ENCODE data around the gene TECPR2. TPM values are rescaled to one million over a fixed set of nuclear protein-coding genes. Genes with fewer than 3 reads are reported as not detected.
"Not testable (repeated sequence)": the region's sequence is repeated elsewhere in the genome, so short reads cannot be mapped to it uniquely, and the experiment has no call there.

TECPR2 gene
- total and polyA plus RNA-seq, 10 of the 15 experiments (the other 5 are each of a cell fraction or from before 2014, with no cell fraction given): 0.15 to 10.0 (median 3.0) TPM

GRCh38 chr14:102541029-102541491 is 178.3 kb downstream of the TECPR2 start:
- SMC1A ChIA-PET (ENCODE audit: uncharacterized antibody, unreplicated experiment); RAD21 ChIA-PET (ENCODE audit: unreplicated experiment); H4K20me1 ChIP-seq (ENCODE audit: control insufficient read depth, insufficient read depth); H3K4me1 ChIP-seq (ENCODE audit: control insufficient read depth, insufficient read depth, low read length); ATAC-seq; H3K9ac ChIP-seq (ENCODE audit: control insufficient read depth, insufficient read depth, low read length); H3K79me2 ChIP-seq (ENCODE audit: control insufficient read depth, insufficient read depth, low read length); FAIRE-seq; DNase-seq (ENCODE audit: low read depth, low spot score); BruUV-seq (replicated peaks); H2AFZ ChIP-seq (ENCODE audit: control insufficient read depth, low read depth, low read length); intact Hi-C loops (cut with micrococcal nuclease; ENCODE audit: unreplicated experiment); H3K4me2 ChIP-seq (ENCODE audit: control insufficient read depth, insufficient read depth); H3K27ac ChIP-seq (ENCODE audit: control insufficient read depth, insufficient read depth); H3K36me3 ChIP-seq (ENCODE audit: control insufficient read depth in 2 of 2, insufficient read depth in 2 of 2, low read length in 1 of 2); H3K4me3 ChIP-seq; in situ Hi-C loops (cut with MboI); H3K9me3 ChIP-seq (replicated peaks; ENCODE audit: control insufficient read depth, insufficient read depth, low read length): not testable (repeated sequence)
- CTCF ChIA-PET: interaction anchor here (0.6 kb wide), 1 partner anchor 434 kb away, joined by 3 read pairs; no protein-coding TSS in a partner anchor
- POLR2A ChIA-PET: interaction anchor here (0.7 kb wide), 1 partner anchor 233 kb away, joined by 7 read pairs; no protein-coding TSS in a partner anchor
- peaks cover 8 to 16% of the 10 kb centered on the region in 2 experiments for H3K27me3 ChIP-seq (replicated peaks in 1 of 2; ENCODE audit: control insufficient read depth in 2 of 2, insufficient read depth in 2 of 2, low read length in 1 of 2)
- WGBS (ENCODE audit: insufficient coverage, insufficient replicate concordance, low lambda C conversion rate, missing lambda C conversion rate): 69% methylated on average over 13 of the region's 14 CpGs

- no peak for TF ChIP-seq MEF2B (IDR thresholded peaks at IDR 0.05; ENCODE audit: partially characterized antibody, poor library complexity, severe bottlenecking)
- TF ChIP-seq MXI1 (IDR thresholded peaks at IDR 0.05; ENCODE audit: low read depth, low read length): no peak
- no peak for TF ChIP-seq ZSCAN29 (IDR thresholded peaks at IDR 0.05)
- no peak for TF ChIP-seq BRCA1 (IDR thresholded peaks at IDR 0.05; ENCODE audit: low read depth, low read length)
- TF ChIP-seq ZNF24 (IDR thresholded peaks at IDR 0.05): no peak
- TF ChIP-seq TCF7 (IDR thresholded peaks at IDR 0.05; ENCODE audit: borderline replicate concordance): no peak
- no peak for TF ChIP-seq REST (IDR thresholded peaks at IDR 0.05; ENCODE audit: low read depth, low read length)
- no peak for TF ChIP-seq DPF2 (IDR thresholded peaks at IDR 0.05)
- no peak for TF ChIP-seq CREM (IDR thresholded peaks at IDR 0.05; ENCODE audit: low read depth)
- SMC1A ChIA-PET (ENCODE audit: uncharacterized antibody, unreplicated experiment): no interaction called here
- Histone ChIP-seq H3K79me2 (ENCODE audit: control insufficient read depth, insufficient read depth, low read length) (no peaks in the 10 kb centered on the region), H3K4me1 (ENCODE audit: control insufficient read depth, insufficient read depth, low read length) (no peaks in the 10 kb centered on the region), H3K36me3 (ENCODE audit: control insufficient read depth in 2 of 2, insufficient read depth in 2 of 2, low read length in 1 of 2) (no peaks in the 10 kb centered on the region), H3K27ac (ENCODE audit: control insufficient read depth, insufficient read depth) (no peak overlapping the region), H3K9me3 (replicated peaks; ENCODE audit: control insufficient read depth, insufficient read depth, low read length) (no peaks in the 10 kb centered on the region; the same call in 2 of the 3 replicates), H4K20me1 (ENCODE audit: control insufficient read depth, insufficient read depth) (no peaks in the 10 kb centered on the region; the same call in 1 of the 2 replicates), H3K27me3 (replicated peaks in 1 of 2; ENCODE audit: control insufficient read depth in 2 of 2, insufficient read depth in 2 of 2, low read length in 1 of 2) (peaks cover 8 to 16% of the 10 kb centered on the region in 2 experiments), H2AFZ (ENCODE audit: control insufficient read depth, low read depth, low read length) (no peak overlapping the region), H3K4me2 (ENCODE audit: control insufficient read depth, insufficient read depth) (no peak overlapping the region), H3K9ac (ENCODE audit: control insufficient read depth, insufficient read depth, low read length) (no peak overlapping the region), H3K4me3 (no peak overlapping the region)
- RAD21 ChIA-PET (ENCODE audit: unreplicated experiment): no interaction called here
- WGBS (ENCODE audit: insufficient coverage, insufficient replicate concordance, low lambda C conversion rate, missing lambda C conversion rate): 82% methylated on average over 9 of the region's 10 CpGs
- CTCF ChIA-PET: interaction anchor here (0.6 kb wide), 1 partner anchor 435 kb away, joined by 3 read pairs; no protein-coding TSS in a partner anchor
- no TSS peak for BruUV-seq (replicated peaks)
- intact Hi-C loops (cut with micrococcal nuclease; ENCODE audit: unreplicated experiment) (no loop called here), in situ Hi-C loops (cut with MboI) (no loop called here)
- ATAC-seq (no peak), DNase-seq (ENCODE audit: low read depth, low spot score) (no peak), FAIRE-seq (no peak)
- POLR2A ChIA-PET: interaction anchor here (0.7 kb wide), 1 partner anchor 233 kb away, joined by 7 read pairs; no protein-coding TSS in a partner anchor
These were observed 179.0 kb downstream of the TECPR2 start for GRCh38 chr14:102541771-102542170.

Measured in GM12878 (cell line).